GM12878 (cell line): ENCODE results near the gene CCDC102B. TPM values are rescaled to one million over a fixed set of nuclear protein-coding genes. Genes with fewer than 3 reads are reported as not detected.

ENCODE experiments used
- ATAC-seq: fragments of 200-7000 bp; cut with Tn5 transposase; 3 replicates; pipeline ENCODE4 v1.9.1; 2020; ENCODE audit warnings: mild to moderate bottlenecking, moderate library complexity
- BruUV-seq: library from RNA; stranded (reverse); fragments of 400-500 nt; replicated peaks from 2 replicates; lab custom pipeline; 2021; lab: Mats Ljungman, UMichigan
- CTCF ChIA-PET: fragments of 300-600 bp; sonication (Branson Sonifier 250); formaldehyde crosslinking; extraction: SDS; loops from one replicate; lab custom pipeline; 2021; ENCODE audit warnings: inconsistent platforms; lab: Yijun Ruan, JAX
- POLR2A ChIA-PET: fragments of 350-600 bp; formaldehyde crosslinking; extraction: SDS; loops from one replicate; lab custom pipeline; 2021; ENCODE audit warnings: inconsistent platforms; lab: Charles Lee
- RAD21 ChIA-PET: fragments of 300-600 bp; sonication (Branson Sonifier 250); formaldehyde crosslinking; loops from one replicate; lab custom pipeline; 2023; ENCODE audit warnings: antibody characterized with exemption; ENCODE audit not compliant: unreplicated experiment; lab: Charles Lee
- SMC1A ChIA-PET: fragments of 300-600 bp; sonication (Branson Sonifier 250); formaldehyde crosslinking; loops from one replicate; lab custom pipeline; 2023; ENCODE audit not compliant: unreplicated experiment, uncharacterized antibody; lab: Charles Lee
- DNase-seq: peaks from one replicate; pipeline ENCODE4 v3.0.0-alpha.2; 2011; ENCODE audit warnings: low read depth, low spot score
- FAIRE-seq: peaks from 3 replicates; lab custom pipeline; 2011; peaks lifted over from hg19 to GRCh38; lab: Jason Lieb, UNC
- H2AFZ ChIP-seq: 2 replicates; pipeline ENCODE4 v1.6.0; 2011; ENCODE audit warnings: low read depth, low read length, control low read depth; ENCODE audit not compliant: control insufficient read depth
- H3K27ac ChIP-seq: 2 replicates; pipeline ENCODE4 v1.5.1; 2011; ENCODE audit warnings: control low read depth; ENCODE audit not compliant: control insufficient read depth, insufficient read depth
- H3K27me3 ChIP-seq, 2 experiments: replicated peaks in 1 of 2; 2 replicates each; pipeline versions ENCODE4 v1.6.0 to v1.6.1; 2011; ENCODE audit warnings: low read length in 1 of 2; ENCODE audit not compliant: control insufficient read depth in 2 of 2, insufficient read depth in 2 of 2
- H3K36me3 ChIP-seq, 2 experiments: 2 replicates each; pipeline ENCODE4 v1.5.1; 2011; ENCODE audit warnings: low read length in 1 of 2; ENCODE audit not compliant: control insufficient read depth in 2 of 2, insufficient read depth in 2 of 2
- H3K4me1 ChIP-seq: 2 replicates; pipeline ENCODE4 v1.6.1; 2011; ENCODE audit warnings: mild to moderate bottlenecking, low read length, moderate library complexity, mixed read lengths; ENCODE audit not compliant: control insufficient read depth, insufficient read depth
- H3K4me2 ChIP-seq: 2 replicates; pipeline ENCODE4 v1.6.0; 2011; ENCODE audit warnings: control low read depth; ENCODE audit not compliant: control insufficient read depth, insufficient read depth
- H3K4me3 ChIP-seq: fragments of 200-600 bp; sonication (generic); 2 replicates; pipeline ENCODE4 v1.5.1; 2016
- H3K79me2 ChIP-seq: 2 replicates; pipeline ENCODE4 v1.6.0; 2011; ENCODE audit warnings: low read length; ENCODE audit not compliant: control insufficient read depth, insufficient read depth
- H3K9ac ChIP-seq: 2 replicates; pipeline ENCODE4 v1.8.0; 2011; ENCODE audit warnings: low read length, control low read depth, mixed read lengths; ENCODE audit not compliant: control insufficient read depth, insufficient read depth
- H3K9me3 ChIP-seq: replicated peaks from 3 replicates; pipeline ENCODE4 v1.5.1; 2011; ENCODE audit warnings: mild to moderate bottlenecking, low read length; ENCODE audit not compliant: control insufficient read depth, insufficient read depth
- H4K20me1 ChIP-seq: 2 replicates; pipeline ENCODE4 v1.6.0; 2011; ENCODE audit not compliant: control insufficient read depth, insufficient read depth
- CBX5 ChIP-seq: sonication (generic); IDR thresholded peaks from 2 replicates; pipeline ENCODE4 v1.6.1; 2016; ENCODE audit warnings: low read depth, moderate library complexity, mild to moderate bottlenecking, inconsistent platforms
- CREB1 ChIP-seq: IDR thresholded peaks from 2 replicates; pipeline ENCODE4 v1.6.1; 2012; ENCODE audit warnings: low read depth, mild to moderate bottlenecking, inconsistent platforms
- ELK1 ChIP-seq: IDR thresholded peaks from 2 replicates; pipeline ENCODE4 v1.6.1; 2012; ENCODE audit warnings: low read depth, low read length, improper control_type of control experiment
- HSF1 ChIP-seq: fragments of 150-350 bp; IDR thresholded peaks from 2 replicates; pipeline ENCODE4 v1.6.1; 2014; ENCODE audit warnings: mild to moderate bottlenecking, low read depth, low read length
- MEF2A ChIP-seq: IDR thresholded peaks from 2 replicates; pipeline ENCODE4 v1.6.1; 2011; ENCODE audit warnings: low read depth, mild to moderate bottlenecking, low read length, moderate library complexity; ENCODE audit not compliant: insufficient read depth
- NFYA ChIP-seq: IDR thresholded peaks from 2 replicates; pipeline ENCODE4 v1.6.1; 2011; ENCODE audit warnings: low read depth, mild to moderate bottlenecking, low read length, improper control_type of control experiment, borderline replicate concordance
- POLR2AphosphoS2 ChIP-seq: IDR thresholded peaks from 2 replicates; pipeline ENCODE4 v1.6.1; 2011; ENCODE audit warnings: low read depth, mild to moderate bottlenecking, low read length, improper control_type of control experiment, moderate library complexity
- SREBF1 ChIP-seq: IDR thresholded peaks from 2 replicates; pipeline ENCODE4 v1.6.1; 2012; ENCODE audit warnings: mild to moderate bottlenecking, low read length
- SUPT20H ChIP-seq: IDR thresholded peaks from 2 replicates; pipeline ENCODE4 v1.6.1; 2011; ENCODE audit warnings: low read depth, mild to moderate bottlenecking, low read length, moderate library complexity, borderline replicate concordance; ENCODE audit not compliant: control insufficient read depth
- ZBTB4 ChIP-seq: fragments of 450-650 bp; formaldehyde crosslinking; IDR thresholded peaks from 2 replicates; pipeline ENCODE4 v1.4.0; 2022; ENCODE audit warnings: mild to moderate bottlenecking, moderate library complexity
- WGBS: methylation state at CpG from one replicate; pipeline ENCODE4 v1.1.6; 2016; ENCODE audit warnings: low lambda C conversion rate; ENCODE audit not compliant: insufficient replicate concordance, insufficient coverage; ENCODE audit errors: missing lambda C conversion rate; 5-methylcytosine and 5-hydroxymethylcytosine counted together
- in situ Hi-C: fragments of 300-500 bp; cut with MboI; formaldehyde crosslinking; loops from 9 replicates; pipeline ENCODE4 v1.14.3; 2018; ENCODE audit warnings: mixed read lengths
- intact Hi-C: fragments of 100-400 bp; cut with micrococcal nuclease; formaldehyde crosslinking; loops from one replicate; pipeline ENCODE4 v1.14.2; 2022; ENCODE audit not compliant: unreplicated experiment
- polyA plus RNA-seq, 11 experiments: library from polyadenylated mRNA; depleted of rRNA in 4 of 11; unstranded in 6 of 11; stranded (reverse) in 5 of 11; fragments of >200 nt; fragmentation: Nextera tagmentation in 4 of 11; fragmentation: Illumina TruSeq in 1 of 11; extraction: Ambion mirVana in 4 of 11; extraction: Trizol in 1 of 11; gene quantifications; 1 replicate in 1 of 11; 2 replicates in 10 of 11; pipeline versions ENCODE4 v1.2.1 to v1.2.3, GENCODE V29; 2011 to 2016; ENCODE audit warnings: inconsistent platforms in 2 of 11, missing spikeins in 2 of 11, low read depth in 1 of 11
- total RNA-seq, 4 experiments: library from RNA; depleted of rRNA in 3 of 4; stranded (reverse); fragments of >200 nt in 3 of 4; fragmentation: Illumina TruSeq in 1 of 4; extraction: Trizol in 1 of 4; gene quantifications; 2 replicates each; pipeline versions ENCODE4 v1.2.1 to v1.2.3, GENCODE V29; 2013 to 2021

Gene CCDC102B
- total and polyA plus RNA-seq, 10 of the 15 experiments (the other 5 are each of a cell fraction or from before 2014, with no cell fraction given) = 2.7 to 4.7 (median 3.3) TPM

- intact Hi-C loops (no loop called here), in situ Hi-C loops (no loop called here)
- BruUV-seq = no TSS peak
- Histone ChIP-seq H3K36me3 (no peaks in the 10 kb centered on the region), H3K4me3 (no peak overlapping the region), H3K79me2 (no peaks in the 10 kb centered on the region), H3K27me3 (no peaks in the 10 kb centered on the region), H3K4me1 (no peaks in the 10 kb centered on the region), H3K9ac (no peak overlapping the region), H3K4me2 (no peak overlapping the region), H3K9me3 (no peaks in the 10 kb centered on the region), H4K20me1 (no peaks in the 10 kb centered on the region), H3K27ac (no peak overlapping the region), H2AFZ (no peak overlapping the region)
- ChIA-PET POLR2A (no interaction called here), RAD21 (interaction anchor here (0.8 kb wide), 1 partner anchor 23 kb away, joined by 4 read pairs; no protein-coding TSS in a partner anchor), CTCF (no interaction called here), SMC1A (interaction anchor here (1.1 to 1.7 kb wide), 2 partner anchors 23 to 36 kb away, joined by 3 to 4 read pairs; no protein-coding TSS in a partner anchor)
- DNase-seq (no peak), ATAC-seq (no peak), FAIRE-seq (no peak)
- TF ChIP-seq MEF2A (no peak), SUPT20H (no peak), ZBTB4 (CRISPR knock-in tag) (no peak), POLR2AphosphoS2 (no peak), SREBF1 (no peak), CBX5 (no peak), NFYA (no peak), ELK1 (no peak), CREB1 (no peak), HSF1 (no peak)
- TF ChIP-seq, all 136 proteins: peak for 0
- WGBS = 13% methylated on average over 4 of the region's 4 CpGs
Measured at GRCh38 chr18:68948622-68949021, 150.7 kb downstream of the CCDC102B start.
